Measurements from ENCODE around the gene VPS13D.

The VPS13D gene, protein sequence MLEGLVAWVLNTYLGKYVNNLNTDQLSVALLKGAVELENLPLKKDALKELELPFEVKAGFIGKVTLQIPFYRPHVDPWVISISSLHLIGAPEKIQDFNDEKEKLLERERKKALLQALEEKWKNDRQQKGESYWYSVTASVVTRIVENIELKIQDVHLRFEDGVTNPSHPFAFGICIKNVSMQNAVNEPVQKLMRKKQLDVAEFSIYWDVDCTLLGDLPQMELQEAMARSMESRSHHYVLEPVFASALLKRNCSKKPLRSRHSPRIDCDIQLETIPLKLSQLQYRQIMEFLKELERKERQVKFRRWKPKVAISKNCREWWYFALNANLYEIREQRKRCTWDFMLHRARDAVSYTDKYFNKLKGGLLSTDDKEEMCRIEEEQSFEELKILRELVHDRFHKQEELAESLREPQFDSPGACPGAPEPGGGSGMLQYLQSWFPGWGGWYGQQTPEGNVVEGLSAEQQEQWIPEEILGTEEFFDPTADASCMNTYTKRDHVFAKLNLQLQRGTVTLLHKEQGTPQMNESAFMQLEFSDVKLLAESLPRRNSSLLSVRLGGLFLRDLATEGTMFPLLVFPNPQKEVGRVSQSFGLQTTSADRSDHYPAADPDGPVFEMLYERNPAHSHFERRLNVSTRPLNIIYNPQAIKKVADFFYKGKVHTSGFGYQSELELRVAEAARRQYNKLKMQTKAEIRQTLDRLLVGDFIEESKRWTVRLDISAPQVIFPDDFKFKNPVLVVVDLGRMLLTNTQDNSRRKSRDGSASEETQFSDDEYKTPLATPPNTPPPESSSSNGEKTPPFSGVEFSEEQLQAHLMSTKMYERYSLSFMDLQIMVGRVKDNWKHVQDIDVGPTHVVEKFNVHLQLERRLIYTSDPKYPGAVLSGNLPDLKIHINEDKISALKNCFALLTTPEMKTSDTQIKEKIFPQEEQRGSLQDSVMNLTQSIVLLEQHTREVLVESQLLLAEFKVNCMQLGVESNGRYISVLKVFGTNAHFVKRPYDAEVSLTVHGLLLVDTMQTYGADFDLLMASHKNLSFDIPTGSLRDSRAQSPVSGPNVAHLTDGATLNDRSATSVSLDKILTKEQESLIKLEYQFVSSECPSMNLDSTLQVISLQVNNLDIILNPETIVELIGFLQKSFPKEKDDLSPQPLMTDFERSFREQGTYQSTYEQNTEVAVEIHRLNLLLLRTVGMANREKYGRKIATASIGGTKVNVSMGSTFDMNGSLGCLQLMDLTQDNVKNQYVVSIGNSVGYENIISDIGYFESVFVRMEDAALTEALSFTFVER (N-terminal part only)

DNA sequence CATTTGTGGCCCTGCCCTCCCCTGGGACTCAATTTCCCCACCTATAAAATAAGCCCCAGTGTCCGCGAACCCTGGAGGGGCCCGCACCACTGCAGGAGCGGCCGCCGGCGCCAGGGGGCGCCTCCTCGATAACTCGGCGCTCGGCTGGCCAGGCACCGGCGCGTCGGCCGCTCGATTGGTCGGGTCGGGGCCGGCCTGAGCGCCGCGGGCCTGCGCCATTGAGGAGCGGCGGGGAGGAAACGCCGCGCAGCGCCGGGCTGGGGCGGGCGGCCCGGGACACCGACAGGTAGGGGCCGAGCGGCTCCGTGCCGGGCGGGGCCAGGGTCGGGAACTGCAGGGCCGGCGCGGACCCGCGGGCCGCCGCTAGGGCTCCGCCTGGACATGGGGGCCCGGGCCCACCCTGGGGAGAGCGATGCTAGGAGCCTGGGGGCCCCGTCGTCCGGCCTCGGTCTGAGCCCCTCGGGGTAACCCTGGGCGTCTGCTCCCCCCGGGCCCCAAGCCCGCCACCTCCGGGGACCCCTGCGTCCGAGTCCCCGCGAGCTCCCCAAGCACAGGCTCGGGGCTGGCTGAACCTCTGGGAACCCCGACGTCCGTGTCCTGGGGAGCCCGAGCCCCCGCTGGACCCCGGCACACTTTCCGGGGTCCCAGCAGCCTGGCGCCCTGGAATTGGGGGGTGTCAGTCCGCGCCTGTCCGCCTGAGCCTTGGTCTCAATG lies at the start of gene VPS13D:
Gene VPS13D, plus strand, starts transcription at position 196 of the 714 bp plus-strand sequence. CDS start 4,237 bp downstream, outside the sequence.
- DNase-seq: peak; percentile 84

DNA sequence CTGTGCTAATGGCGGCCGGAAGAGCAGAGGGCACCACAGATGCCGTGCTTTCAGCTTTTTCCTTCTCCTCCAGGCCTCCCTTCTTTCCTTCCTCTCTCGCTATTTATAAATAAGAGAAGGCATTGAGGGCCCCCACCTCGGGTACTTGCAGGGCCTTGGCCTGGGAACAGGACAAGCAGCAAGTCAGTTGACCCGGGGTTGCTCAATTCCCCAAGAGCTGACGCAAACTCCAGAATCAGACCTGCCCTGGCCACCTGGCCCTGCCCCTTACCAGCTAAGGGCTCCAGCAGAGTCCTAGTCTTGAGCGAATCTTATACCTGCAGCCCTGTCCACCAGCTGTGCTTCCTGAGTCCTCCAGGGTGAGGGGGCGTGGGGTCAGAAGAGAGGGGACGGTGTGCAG lies 49.5 kb upstream of the VPS13D start:
- DNase-seq: peak; percentile 81

DNA sequence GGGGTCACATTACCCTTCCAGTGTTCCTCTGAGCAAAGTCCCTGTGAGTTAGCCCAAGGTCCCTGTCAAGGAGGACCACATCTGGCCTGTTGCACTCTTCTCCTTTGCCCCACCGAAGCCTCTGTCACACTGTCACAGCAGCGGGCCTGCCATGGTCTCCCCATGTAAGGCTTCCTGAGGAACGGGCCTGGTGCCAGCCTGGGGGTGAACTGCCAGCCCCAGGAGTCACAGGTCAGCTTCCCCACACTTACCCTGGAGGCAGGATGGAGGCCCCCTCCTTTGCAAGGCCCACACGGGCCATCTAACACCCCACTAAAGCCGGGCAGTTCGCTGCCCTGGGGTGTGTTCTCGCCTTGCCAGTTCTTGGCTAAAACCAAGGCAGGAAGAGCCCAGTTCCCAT lies 48.9 kb upstream of the VPS13D start:
- DNase-seq: no peak

DNA sequence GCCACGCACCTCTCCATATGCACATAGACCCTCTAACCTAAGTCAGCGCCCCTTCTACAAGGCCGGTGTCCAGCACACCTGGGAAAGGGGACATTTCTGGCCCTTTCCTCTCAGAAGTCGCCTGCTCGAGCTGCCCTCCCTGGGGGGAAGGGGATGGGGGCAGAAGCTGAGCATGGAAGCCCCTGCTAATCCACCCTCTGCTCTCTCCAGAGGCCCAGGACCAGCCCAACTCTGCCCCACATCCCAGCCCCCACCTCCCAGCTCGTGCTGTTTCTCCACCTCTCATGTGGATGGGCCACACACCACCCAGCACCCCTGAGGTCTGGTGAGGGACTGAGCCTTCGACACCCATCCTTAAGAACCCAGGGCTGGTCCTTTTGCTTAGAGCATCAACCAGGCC lies 48.3 kb upstream of the VPS13D start:
- DNase-seq: no peak

DNA sequence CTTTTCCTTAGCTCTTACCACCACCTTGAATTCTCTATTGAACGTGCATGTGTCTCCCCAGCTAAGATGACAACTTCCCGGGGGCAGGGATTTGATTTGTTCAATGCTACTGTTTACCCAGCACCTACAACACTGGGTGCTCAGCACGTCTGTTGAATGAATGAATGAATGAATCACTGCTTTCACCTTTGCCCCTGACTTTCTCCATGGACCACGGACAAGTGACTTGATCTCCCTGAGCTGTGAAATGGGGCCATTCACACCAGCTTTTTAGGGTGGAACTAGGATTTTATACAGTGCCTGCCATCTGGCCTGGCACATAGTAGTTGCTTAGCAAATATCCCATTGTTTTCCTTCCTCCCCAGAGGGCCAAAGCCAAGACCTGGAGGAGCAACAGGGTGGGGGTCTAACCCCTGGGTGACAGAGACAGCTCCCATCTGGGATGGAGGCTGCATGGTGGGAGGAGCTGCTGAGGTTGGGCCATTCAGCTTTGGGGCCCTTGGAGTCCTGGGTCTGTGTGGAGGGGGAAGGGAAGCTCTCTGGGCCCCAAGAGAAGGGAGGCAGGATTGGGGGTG lies 47.3 kb upstream of the VPS13D start:
- DNase-seq: no peak

DNA sequence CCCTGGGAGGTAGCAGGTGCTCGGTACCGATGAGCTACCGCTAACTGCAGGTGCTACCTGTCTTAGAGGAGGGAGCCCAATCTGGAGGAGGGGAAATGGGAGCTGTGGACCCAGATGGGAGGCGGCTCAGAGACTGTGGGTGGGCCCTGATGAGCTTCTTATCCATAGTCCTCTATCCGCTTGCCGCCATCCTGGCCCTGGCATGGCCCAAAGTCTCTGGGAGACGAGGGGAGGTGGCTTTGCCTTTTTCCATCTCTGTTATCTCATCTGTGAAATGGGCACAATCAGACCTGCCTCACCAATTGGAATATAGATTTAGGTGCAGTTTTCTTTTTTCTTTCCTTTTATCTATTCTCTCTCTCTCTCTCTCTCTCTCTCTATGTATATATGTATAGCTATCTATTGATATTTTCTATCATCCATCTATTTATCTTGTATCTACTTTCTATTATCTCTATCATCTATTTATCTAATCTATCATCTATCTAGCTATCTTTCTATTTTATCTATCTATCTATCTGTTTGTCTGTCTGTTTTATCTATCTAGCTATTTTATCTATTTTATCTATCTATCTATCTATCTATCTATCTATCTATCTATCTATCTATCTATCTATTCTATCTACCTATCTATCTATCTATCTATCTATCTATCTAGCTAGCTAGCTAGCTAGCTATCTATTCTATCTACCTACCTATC lies 46.6 kb upstream of the VPS13D start:
- DNase-seq: no peak

DNA sequence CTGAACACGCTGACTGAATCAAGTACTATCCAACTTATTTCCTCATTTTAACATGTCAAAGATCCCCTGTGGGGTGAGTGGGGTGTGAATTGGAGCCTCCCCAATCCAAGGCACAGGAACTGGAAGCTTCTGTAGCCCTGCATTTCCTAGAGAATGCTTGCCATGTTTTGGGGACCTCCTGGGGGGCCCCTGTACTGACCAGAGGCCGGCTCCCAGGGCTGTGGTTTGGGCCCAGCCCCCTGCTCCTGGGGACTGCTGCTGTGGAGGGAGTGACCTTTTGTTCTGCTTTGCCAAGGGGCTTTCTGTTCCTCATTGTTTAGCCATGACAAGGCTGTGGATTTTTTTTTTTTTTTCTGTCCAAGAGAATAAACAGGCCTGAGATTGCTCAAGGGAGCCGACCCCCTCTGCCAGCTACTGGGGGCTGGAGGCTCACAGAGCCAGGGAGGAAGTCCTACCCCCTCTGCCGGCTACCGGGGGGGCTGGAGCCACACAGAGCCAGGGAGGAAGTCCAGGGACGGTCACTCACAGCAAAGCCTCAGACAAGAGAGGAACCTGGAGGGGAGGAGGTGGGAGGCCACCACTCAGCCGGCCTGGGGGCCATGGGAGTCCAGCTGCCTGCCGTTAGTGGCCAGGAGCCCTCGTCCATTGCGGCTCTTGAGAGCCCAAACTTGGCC lies 45.7 kb upstream of the VPS13D start:
- DNase-seq: peak; percentile 93

DNA sequence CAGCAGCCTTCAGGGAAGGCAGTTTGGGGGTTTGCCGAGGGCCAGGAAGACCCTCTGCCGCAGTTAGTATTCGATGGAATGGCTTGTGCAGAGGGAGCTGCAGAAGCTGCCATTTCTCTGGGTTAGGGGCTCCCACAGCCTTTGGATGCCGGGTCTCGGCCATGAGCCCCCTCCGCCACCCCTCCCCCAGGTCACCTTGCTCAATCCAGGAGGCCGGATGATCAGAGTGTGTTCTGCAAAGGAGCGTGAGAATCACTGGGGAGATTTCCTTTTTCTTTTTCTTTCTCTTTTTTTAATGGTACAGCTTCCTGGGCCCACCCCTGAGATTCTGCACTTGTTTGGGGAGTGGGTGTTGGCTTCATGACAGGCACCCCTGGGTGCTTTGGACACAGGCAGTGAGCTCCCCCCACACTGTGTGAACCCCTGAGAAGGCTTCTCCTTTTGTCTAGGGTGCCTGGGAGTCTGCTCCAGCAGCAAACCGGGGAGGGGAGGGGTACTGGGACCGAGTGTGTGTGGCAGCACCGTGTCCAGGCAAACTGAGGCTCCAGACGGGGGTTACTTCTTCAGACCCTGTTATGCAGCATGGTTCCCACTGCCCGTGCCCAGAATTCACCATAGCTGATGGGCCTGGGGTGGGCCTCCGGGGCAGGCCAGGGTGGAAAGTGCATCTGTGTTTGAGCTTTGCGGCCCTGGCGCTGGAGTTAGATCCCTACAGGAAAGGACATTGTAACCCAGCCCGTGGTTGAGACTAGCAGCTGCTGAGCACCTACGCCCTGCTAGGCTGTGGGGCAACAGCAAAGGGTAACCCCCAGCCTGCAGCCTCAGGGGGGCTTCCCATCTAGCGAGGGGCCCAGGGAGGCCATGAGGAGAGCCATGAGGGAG lies 44.6 kb upstream of the VPS13D start:
- no peak for DNase-seq

DNA sequence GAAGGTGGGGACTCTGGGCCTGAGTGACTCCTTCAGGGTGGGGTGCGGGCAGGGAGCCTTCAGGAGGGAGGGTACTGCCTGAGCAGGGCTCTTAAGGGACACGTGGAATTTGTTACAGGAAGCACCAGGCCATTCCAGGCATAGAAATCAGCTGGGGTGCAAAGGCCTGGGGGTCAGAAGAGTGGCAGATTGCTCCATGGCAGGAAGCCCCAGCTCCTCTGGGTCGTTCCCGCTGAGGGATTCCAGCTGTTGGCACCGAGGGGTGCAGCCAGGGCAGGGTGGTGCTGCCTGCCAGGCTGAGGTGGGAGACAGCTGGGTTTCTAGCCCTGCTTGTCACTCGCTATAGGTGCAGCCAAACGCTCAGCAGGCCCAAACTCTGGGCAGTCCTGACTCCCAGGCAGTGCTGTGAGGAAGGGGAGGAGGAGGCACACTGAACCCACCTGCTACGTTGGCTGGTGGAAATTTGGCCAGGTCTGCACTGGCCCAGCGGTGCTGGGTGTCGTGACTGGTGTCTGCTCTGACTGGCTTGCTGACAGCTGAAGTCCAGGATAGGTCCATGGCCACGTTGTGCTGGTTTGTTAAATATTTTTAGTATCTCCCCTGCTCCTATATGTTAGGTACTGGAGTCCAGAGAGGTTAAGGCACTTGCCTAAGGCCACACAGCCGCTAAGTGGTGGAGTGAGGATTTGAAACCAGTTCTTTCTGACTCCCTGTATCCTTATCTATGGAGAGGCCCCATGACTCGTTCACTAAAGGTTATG lies 43.7 kb upstream of the VPS13D start:
- DNase-seq: no peak

DNA sequence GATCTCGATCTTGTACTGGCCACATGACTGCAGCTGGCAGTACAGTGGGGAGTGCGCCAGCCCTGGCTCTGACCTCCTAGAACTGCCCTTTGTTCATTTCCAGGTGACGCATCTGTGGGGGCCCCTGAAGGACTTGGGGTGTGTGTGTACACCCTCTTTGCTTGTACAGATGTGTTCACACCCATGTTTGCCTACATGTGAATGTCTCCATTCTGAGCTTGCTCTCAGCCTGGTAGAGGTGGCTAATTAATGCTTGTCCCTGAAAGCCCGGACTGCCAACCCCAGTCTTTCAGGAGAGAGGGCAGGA lies 43.2 kb upstream of the VPS13D start:
- DNase-seq: no peak

DNA sequence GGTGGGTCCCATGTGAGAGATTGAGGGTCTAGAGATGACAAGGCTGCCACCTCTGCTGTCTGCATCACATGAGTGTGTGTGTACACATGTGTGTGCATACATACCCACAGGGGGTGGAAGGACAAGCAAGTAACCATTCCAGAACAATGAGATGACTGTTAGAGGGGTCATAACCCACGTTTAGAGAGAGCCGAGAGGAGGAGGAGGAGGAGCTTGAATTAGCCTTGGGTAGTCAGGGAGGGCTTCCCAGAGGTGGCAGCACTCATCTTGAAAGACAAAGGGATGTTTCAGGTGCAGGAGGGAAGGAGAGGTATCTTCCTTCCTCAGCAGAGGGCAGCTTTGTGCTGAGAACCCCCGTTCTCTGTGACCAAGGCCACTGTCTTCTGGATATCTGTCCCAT lies 41.7 kb upstream of the VPS13D start:
- DNase-seq: no peak

DNA sequence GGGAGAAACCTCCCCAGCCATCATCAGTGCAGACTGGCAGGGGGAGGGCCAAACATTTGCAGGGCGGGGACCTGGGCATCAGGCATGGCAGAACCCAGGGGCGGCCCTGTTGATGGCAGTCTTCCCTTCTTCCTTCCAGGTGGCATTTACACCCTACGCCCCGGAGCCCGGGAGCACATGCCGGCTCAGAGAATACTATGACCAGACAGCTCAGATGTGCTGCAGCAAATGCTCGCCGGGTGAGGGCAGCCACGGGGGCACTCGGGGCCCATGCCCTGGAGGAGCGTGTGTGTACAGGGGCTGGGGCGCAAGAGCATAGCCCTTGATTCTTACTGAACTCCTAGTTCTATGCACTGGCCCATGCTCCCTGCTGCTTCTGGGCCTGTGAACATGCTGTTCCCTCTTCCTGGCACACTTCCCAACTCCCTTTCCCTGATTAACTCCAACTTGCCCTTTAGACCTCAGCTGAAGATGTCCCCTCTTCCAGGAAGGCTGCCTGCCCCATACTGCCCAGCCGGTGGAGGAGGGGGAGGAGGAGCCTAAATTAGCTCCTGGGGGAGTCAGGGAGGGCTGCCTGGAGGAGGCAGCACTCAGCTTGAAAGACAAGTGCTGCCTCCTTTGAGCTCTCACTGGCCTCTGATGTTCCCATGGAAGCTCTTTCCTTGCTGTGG lies 41.0 kb upstream of the VPS13D start:
- no peak for DNase-seq

DNA sequence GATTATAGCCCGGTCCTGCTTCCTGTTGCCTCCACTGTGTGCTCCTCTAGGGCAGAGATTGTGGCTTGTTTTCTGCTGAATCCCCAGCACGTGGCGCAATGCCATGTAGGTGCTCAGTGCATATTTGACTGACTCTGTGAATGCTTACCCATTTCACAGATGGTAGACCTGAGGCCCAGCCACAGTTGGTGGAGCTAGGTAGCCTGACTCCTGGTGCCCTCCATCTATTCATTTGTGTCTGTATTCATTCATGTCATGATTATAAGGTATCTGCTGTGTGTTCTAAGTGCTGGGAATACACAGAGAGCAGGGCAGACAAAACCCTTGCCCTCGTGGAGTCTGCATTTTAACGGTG lies 40.5 kb upstream of the VPS13D start:
- no peak for DNase-seq

DNA sequence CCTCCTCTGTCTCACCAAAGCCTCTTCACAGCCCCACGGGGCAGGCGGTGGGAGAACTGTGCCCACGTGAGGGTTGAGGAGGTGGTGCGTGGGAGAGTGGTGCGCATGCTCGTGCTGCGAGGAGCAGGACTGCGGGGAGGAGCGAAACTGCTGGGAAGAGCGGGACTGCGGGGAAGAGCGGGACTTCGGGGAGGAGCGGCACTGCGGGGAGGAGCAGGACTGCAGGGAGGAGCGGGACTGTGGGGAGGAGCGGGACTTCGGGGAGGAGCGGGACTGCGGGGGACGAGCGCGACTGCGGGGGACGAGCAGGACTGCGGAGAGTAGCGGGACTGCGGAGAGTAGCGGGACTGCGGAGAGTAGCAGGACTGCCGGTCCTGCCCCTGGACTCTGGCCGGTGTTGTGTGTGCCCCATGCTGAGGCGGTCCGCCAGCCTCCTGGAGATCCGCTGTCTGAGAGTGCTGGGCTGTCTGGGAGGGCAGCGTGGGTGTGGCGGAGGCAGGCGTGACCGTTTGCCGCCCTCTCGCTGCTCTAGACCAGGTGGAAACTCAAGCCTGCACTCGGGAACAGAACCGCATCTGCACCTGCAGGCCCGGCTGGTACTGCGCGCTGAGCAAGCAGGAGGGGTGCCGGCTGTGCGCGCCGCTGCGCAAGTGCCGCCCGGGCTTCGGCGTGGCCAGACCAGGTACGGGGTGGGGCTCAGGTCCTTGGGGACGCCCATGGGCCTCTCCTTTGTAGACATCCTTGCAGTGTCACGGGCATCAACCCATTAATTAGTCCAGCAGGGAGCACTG lies 38.4 kb upstream of the VPS13D start:
- no peak for DNase-seq

DNA sequence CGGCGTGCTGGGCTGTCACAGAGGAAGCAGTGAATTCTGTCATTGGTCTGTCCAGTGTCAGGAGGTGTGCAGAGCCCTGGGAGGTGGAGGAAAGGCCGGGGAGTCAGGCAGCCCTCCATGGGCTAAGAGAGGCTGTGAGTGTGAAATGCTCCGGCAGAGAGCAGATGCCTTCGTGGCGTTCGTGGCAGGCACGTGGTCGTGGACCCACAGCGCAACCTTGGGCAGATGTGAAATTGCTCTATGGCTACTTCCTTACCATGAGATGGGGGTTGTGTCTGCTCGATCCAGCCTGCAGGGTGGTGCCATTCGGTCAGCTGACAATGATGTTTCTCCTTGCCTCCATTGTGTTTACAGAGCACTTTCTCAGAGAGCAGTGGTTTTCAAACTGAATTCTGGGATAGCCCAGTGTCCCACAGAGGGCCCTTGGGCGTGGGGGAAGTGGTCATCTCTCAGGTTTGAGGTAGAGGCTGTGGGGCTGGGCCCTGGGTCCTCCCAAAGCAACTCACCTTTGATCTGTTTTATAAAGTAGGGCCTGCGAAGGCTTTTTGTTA lies 35.1 kb upstream of the VPS13D start:
- peak; percentile 51 for DNase-seq

DNA sequence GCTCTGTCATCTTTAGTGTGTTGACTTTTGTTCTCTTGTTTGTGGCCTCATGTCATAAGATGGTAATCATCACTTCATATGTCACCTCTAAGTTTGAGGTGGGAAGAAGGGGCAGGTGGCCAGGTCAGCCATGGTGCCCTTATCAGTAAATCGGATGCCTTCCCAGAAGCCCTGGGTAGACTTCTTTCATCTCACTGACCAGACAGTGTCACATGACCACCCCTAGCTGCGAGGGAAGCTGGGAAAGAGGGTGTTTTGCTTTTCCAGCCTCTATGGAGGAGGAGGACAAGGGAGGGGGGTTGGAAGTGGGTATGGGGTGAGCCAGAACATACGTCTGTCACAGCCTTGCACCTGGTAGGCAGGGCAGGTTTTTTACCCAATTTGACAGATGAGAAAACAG lies 34.4 kb upstream of the VPS13D start:
- no peak for DNase-seq

DNA sequence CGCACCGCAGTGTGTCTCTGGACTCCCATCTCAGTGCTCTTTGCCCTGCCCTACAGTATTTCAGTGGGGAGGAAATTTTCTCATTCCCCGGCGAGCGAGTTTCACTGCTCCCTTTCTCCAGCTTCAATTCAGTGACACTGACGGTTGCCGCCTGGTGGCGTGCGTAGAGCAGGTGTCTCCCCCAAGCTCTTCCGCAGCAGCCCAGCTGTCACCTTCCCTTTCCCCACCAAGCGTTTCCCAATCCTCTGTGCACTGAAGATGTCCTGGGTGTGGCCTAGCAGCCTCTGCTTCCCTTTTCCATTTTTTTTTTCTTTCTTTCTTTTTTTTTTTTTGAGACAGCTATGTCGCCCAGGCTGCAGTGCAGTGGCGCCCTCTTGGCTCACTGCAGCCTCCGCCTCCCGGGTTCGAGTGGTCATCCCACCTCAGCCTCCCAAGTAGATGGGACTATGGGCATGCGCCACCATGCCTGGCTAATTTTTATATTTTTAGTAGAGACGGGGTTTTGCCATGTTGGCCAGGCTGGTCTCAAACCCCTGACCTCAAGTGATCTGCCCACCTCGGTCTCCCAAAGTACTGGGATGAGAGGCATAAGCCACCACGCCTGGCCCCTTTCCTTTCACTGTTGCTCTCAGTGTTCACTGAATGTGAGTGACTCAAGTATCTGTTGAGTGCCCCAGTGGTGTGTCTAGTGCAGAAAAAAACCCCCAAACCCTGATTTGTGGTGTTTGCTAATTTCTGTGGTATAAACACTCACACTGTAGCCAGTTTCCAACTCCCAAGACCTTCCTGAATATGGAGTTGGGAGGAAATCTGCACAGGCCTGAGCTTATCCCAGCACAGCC lies 33.0 kb upstream of the VPS13D start:
- peak; percentile 95 for DNase-seq
